Measurements from ENCODE around the gene PLEKHF1. TPM values are rescaled to one million over a fixed set of nuclear protein-coding genes. Genes with fewer than 3 reads are reported as not detected.

The PLEKHF1 gene
- total and polyA plus RNA-seq, 2 of the 13 experiments (the other 11 are each of a cell fraction or from before 2014, with no cell fraction given): 2.9 to 3.8 TPM

DNA sequence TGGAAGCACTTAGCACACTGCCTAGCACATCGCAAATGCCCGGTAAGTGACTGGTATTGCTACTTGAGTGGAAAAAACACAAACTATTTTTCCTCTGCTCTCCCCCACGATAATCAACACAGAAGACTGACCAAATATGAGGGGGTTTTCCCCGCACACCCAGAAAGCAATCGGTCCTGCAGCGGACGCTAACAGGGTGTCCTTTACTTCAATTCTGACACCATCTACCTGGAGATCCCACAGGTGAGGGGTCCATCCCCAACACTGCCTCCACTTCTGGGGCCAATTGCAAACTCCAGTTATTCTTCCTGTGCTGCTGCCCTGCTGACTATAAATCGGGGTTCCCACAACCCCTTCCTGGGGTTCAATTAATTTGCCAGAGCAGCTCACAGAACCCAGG, 26.2 kb upstream of the PLEKHF1 start:
- intact Hi-C loops (cut with micrococcal nuclease; ENCODE audit: unreplicated experiment): no loop called here
- BruUV-seq (replicated peaks): no TSS peak
- no peak for FAIRE-seq
- Histone ChIP-seq H3K9me3 (ENCODE audit: low read length) (no peaks in the 10 kb centered on the region), H3K4me1 (ENCODE audit: insufficient read depth, low read length) (no peaks in the 10 kb centered on the region), H3K79me2 (ENCODE audit: insufficient read depth, low read length) (no peaks in the 10 kb centered on the region), H3K27ac (ENCODE audit: extremely low read length, insufficient read depth, low read length) (no peak overlapping the region), H3K36me3 (replicated peaks in 1 of 2; ENCODE audit: control insufficient read depth in 1 of 2, insufficient read depth in 2 of 2, low read length in 2 of 2) (no peaks in the 10 kb centered on the region), H4K20me1 (ENCODE audit: insufficient read depth, low read length) (no peaks in the 10 kb centered on the region), H3K4me2 (ENCODE audit: low read depth, low read length) (no peak overlapping the region), H3K27me3 (ENCODE audit: control insufficient read depth in 1 of 2, insufficient read depth in 2 of 2, low read length in 2 of 2) (peaks cover 1 to 11% of the 10 kb centered on the region in 2 experiments; a peak in 3 of 5 replicates), H2AFZ (ENCODE audit: low read length) (no peak overlapping the region), H3K4me3 (replicated peaks in 1 of 3; ENCODE audit: insufficient read depth in 1 of 3, low read depth in 2 of 3, low read length in 3 of 3) (no peak overlapping the region), H3K9ac (ENCODE audit: insufficient read depth, low read depth, low read length) (no peak overlapping the region)
- no peak for ATAC-seq
- TF ChIP-seq ZNF337 (CRISPR knock-in tag; IDR thresholded peaks at IDR 0.05; ENCODE audit: borderline replicate concordance, low read depth) (no peak), ZNF264 (CRISPR knock-in tag; IDR thresholded peaks at IDR 0.05) (no peak), DNMT3B (CRISPR knock-in tag; conservative IDR thresholded peaks at IDR 0.05) (no peak), HOXA7 (CRISPR knock-in tag; IDR thresholded peaks at IDR 0.05) (no peak), ZNF781 (CRISPR knock-in tag; IDR thresholded peaks at IDR 0.05; ENCODE audit: borderline replicate concordance, not compliant biosample characterization) (no peak), KDM6A (CRISPR knock-in tag; IDR thresholded peaks at IDR 0.05; ENCODE audit: low read depth) (no peak), MEIS2 (CRISPR knock-in tag; IDR thresholded peaks at IDR 0.05) (no peak), ZNF567 (CRISPR knock-in tag; IDR thresholded peaks at IDR 0.05; ENCODE audit: borderline replicate concordance) (no peak), KLF9 (CRISPR knock-in tag; IDR thresholded peaks at IDR 0.05; ENCODE audit: low read depth) (no peak)
- TF ChIP-seq, protein P1, sequence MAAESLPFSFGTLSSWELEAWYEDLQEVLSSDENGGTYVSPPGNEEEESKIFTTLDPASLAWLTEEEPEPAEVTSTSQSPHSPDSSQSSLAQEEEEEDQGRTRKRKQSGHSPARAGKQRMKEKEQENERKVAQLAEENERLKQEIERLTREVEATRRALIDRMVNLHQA (CRISPR knock-in tag; IDR thresholded peaks at IDR 0.05): no peak
- TF ChIP-seq, protein P2, sequence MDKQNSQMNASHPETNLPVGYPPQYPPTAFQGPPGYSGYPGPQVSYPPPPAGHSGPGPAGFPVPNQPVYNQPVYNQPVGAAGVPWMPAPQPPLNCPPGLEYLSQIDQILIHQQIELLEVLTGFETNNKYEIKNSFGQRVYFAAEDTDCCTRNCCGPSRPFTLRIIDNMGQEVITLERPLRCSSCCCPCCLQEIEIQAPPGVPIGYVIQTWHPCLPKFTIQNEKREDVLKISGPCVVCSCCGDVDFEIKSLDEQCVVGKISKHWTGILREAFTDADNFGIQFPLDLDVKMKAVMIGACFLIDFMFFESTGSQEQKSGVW (CRISPR knock-in tag; IDR thresholded peaks at IDR 0.05; ENCODE audit: borderline replicate concordance): no peak
- TF ChIP-seq, protein P3, sequence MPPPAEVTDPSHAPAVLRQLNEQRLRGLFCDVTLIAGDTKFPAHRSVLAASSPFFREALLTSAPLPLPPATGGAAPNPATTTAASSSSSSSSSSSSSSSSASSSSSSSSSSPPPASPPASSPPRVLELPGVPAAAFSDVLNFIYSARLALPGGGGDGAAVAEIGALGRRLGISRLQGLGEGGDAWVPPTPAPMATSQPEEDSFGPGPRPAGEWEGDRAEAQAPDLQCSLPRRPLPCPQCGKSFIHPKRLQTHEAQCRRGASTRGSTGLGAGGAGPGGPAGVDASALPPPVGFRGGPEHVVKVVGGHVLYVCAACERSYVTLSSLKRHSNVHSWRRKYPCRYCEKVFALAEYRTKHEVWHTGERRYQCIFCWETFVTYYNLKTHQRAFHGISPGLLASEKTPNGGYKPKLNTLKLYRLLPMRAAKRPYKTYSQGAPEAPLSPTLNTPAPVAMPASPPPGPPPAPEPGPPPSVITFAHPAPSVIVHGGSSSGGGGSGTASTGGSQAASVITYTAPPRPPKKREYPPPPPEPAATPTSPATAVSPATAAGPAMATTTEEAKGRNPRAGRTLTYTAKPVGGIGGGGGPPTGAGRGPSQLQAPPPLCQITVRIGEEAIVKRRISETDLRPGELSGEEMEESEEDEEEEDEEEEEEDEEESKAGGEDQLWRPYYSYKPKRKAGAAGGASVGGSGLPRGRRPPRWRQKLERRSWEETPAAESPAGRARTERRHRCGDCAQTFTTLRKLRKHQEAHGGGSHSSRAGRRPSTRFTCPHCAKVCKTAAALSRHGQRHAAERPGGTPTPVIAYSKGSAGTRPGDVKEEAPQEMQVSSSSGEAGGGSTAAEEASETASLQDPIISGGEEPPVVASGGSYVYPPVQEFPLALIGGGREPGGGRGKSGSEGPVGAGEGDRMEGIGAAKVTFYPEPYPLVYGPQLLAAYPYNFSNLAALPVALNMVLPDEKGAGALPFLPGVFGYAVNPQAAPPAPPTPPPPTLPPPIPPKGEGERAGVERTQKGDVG (CRISPR knock-in tag; IDR thresholded peaks at IDR 0.05; ENCODE audit: borderline replicate concordance): no peak
- ChIA-PET CTCF (ENCODE audit: low intra/inter-chr PET ratio, low total read pairs) (no interaction called here), POLR2A (no interaction called here)
- in situ Hi-C loops (cut with HindIII; ENCODE audit: extremely low pct_ligation_motif_present, low pct_unique_long_range_greater_than_20kb): no loop called here
- no peak for DNase-seq (ENCODE audit: low spot score)
- 41% methylated on average over 8 of the region's 8 CpGs for WGBS (ENCODE audit: low lambda C conversion rate)
